ENCODE data around the gene DNAH5. TPM values are rescaled to one million over a fixed set of nuclear protein-coding genes. Genes with fewer than 3 reads are reported as not detected.
A peak's percentile ranks its signal among the peaks of the same experiment; 100 is the strongest.

Gene DNAH5
- total and polyA plus RNA-seq, 12 donors: 0.06 to 1.4 (median 0.26) TPM

DNA sequence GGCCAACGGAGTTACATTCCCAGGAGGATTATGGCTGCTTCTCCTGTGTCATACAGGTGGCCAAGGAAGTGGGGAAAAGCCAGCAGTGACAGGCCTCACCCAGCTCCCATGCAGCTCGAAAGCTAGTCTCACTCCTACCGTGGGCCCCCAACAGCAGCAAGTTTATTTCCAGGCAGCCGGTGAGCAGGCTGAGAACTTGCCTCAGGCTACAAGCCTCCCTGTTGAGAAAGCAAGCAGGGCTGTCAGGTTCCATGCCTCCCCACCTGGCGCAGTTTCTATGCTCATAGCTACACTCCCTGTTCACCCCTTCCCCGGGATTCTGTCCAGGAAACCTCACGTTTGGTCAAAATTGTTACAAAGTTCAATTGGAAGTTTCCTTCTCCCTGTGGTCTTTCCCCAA lies 27.5 kb upstream of the DNAH5 start:
- no peak for DNase-seq
- Histone ChIP-seq H3K9me3 (replicated peaks in 1 of 3) (no peaks in the 10 kb centered on the region), H3K4me1 (replicated peaks in 1 of 2) (no peaks in the 10 kb centered on the region), H3K27ac (no peak overlapping the region), H3K4me3 (no peak overlapping the region), H3K27me3 (peaks cover 3% of the 10 kb centered on the region), H3K36me3 (replicated peaks in 1 of 2) (no peaks in the 10 kb centered on the region)
- intact Hi-C loops (cut with DNase I): no loop called here
- no peak for TF ChIP-seq POLR2A (IDR thresholded peaks at IDR 0.05)
- TF ChIP-seq, protein P1, sequence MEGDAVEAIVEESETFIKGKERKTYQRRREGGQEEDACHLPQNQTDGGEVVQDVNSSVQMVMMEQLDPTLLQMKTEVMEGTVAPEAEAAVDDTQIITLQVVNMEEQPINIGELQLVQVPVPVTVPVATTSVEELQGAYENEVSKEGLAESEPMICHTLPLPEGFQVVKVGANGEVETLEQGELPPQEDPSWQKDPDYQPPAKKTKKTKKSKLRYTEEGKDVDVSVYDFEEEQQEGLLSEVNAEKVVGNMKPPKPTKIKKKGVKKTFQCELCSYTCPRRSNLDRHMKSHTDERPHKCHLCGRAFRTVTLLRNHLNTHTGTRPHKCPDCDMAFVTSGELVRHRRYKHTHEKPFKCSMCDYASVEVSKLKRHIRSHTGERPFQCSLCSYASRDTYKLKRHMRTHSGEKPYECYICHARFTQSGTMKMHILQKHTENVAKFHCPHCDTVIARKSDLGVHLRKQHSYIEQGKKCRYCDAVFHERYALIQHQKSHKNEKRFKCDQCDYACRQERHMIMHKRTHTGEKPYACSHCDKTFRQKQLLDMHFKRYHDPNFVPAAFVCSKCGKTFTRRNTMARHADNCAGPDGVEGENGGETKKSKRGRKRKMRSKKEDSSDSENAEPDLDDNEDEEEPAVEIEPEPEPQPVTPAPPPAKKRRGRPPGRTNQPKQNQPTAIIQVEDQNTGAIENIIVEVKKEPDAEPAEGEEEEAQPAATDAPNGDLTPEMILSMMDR (IDR thresholded peaks at IDR 0.05): no peak
- 62 to 82% (median 72%) methylated on average over 6 to 7 of the region's 7 CpGs for WGBS, 4 donors

DNA sequence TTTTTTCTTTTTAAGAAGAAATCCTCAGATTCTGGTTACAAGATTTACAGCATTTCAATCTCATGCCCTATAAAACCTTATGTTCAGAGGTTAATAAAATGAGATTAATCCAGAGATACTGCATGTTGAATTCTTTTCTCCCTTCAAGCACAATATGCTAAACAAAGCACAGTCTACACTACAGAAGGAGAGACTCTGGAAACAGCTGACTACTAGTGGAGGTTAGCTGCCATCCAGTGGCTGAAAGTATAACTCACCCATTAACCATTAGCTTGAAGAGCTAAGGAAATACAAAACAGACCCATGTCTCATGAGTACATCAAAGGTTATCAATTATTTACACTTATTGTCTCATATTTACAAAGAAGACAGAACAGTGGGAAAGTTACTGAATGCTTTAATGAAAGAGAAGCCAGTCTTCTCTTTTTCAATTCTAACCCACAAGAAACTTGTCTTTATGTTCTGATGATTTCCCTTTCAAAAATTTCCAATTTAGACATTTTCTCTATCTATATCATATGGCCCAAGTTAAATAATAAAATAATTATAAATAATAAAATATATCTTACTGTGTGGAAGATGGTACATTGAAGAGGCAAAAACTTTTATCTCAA lies 12.7 kb upstream of the DNAH5 start:
- H3K9me3 ChIP-seq (replicated peaks in 1 of 3): no peaks in the 10 kb centered on the region
- no peaks in the 10 kb centered on the region for H3K27me3 ChIP-seq
- no peak overlapping the region for H3K27ac ChIP-seq
- no peaks in the 10 kb centered on the region for H3K36me3 ChIP-seq (replicated peaks in 1 of 2)
- intact Hi-C loops (cut with DNase I): no loop called here
- no peak overlapping the region for H3K4me3 ChIP-seq
- no peak for TF ChIP-seq POLR2A (IDR thresholded peaks at IDR 0.05)
- TF ChIP-seq, protein P1 (IDR thresholded peaks at IDR 0.05): peak in 4 of 6 experiments; percentile 19 to 42 (median 31)
- DNase-seq: no peak
- H3K4me1 ChIP-seq (replicated peaks in 1 of 2): no peaks in the 10 kb centered on the region

DNA sequence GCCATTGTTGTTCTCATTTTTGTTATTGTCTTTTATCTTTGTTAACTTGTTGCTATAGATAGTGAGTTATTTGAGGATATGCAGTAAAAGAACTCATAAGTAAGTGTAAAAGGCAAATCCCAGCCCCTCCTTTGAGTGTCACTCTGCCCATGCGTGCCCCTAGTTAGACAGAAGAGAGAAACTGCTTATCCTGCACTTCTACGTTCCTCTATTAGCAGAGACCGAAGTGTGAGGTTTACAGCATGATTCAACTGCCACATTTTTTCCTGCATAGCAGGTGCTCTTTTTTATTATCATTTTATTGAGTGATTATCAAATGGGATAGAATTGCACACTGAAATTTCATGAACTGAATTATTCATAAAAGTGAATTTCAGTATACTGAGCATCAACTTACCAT lies 12.0 kb upstream of the DNAH5 start:
- WGBS, 4 donors: 54 to 65% (median 60%) methylated on average over 3 of the region's 3 CpGs
- Histone ChIP-seq H3K4me1 (replicated peaks in 1 of 2) (no peaks in the 10 kb centered on the region), H3K4me3 (no peak overlapping the region), H3K36me3 (replicated peaks in 1 of 2) (no peaks in the 10 kb centered on the region), H3K9me3 (replicated peaks in 1 of 3) (no peaks in the 10 kb centered on the region), H3K27ac (no peak overlapping the region), H3K27me3 (no peaks in the 10 kb centered on the region)
- intact Hi-C loops (cut with DNase I): no loop called here
- no peak for DNase-seq
- no peak for TF ChIP-seq POLR2A (IDR thresholded peaks at IDR 0.05)
- TF ChIP-seq, protein P1 (IDR thresholded peaks at IDR 0.05): no peak

DNA sequence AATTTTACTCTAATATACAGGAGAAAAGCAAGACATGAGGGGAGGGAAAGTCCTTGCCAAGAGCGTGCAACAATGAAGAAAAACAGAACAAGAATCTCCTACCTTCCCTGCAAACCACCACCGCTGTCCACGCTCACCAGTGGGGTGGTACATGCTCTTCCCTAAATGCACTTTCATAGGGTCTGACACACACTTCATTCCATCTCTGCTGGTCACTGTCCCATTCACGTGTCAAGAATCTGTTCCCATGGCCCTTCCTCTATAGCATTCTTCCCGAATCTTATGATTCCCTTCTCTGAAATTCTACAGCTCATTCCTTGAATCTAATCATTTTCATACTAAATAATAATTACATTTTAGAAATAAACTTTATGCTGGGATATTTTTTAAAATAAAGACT lies 11.4 kb upstream of the DNAH5 start:
- H3K36me3 ChIP-seq (replicated peaks in 1 of 2): no peaks in the 10 kb centered on the region
- no peak for DNase-seq
- no peaks in the 10 kb centered on the region for H3K4me1 ChIP-seq (replicated peaks in 1 of 2)
- H3K4me3 ChIP-seq: no peak overlapping the region
- no peaks in the 10 kb centered on the region for H3K27me3 ChIP-seq
- intact Hi-C loops (cut with DNase I): no loop called here
- WGBS, 4 donors: 81 to 88% (median 83%) methylated on average over 5 of the region's 5 CpGs
- TF ChIP-seq, protein P1 (IDR thresholded peaks at IDR 0.05): no peak
- TF ChIP-seq POLR2A (IDR thresholded peaks at IDR 0.05): no peak
- H3K9me3 ChIP-seq (replicated peaks in 1 of 3): no peaks in the 10 kb centered on the region
- H3K27ac ChIP-seq: no peak overlapping the region

All from adrenal gland (tissue), 12 donors.